GM18517 (cell line): ENCODE measurements around the gene OR3A2.
"Not testable (repeated sequence)": the region's sequence is repeated elsewhere in the genome, so short reads cannot be mapped to it uniquely, and the experiment has no call there.

ENCODE experiments used
- ATAC-seq: cut with Tn5 transposase; IDR thresholded peaks from one replicate; pipeline ENCODE4 v1.9.1; 2021; ENCODE audit warnings: mild to moderate bottlenecking, moderate library complexity; ENCODE audit not compliant: unreplicated experiment

Gene OR3A2

GRCh38 chr17:3385869-3386816 is at the start of gene OR3A2:
Gene OR3A2 (minus strand): TSS chr17:3386308.
- ATAC-seq: no peak

- ATAC-seq: no peak
These were observed 47.6 kb upstream of the OR3A2 start, which contains the start of gene OR1E2 for GRCh38 chr17:3433741-3434140. Gene OR1E2 (minus strand): TSS chr17:3433841. CDS start chr17:3433841, 0 bp downstream.

- ATAC-seq: not testable (repeated sequence)
These were observed 47.1 kb upstream of the OR3A2 start for GRCh38 chr17:3433215-3433614.

GRCh38 chr17:3418222-3418621 is 32.1 kb upstream of the OR3A2 start:
- no peak for ATAC-seq

- no peak for ATAC-seq
These were observed 29.5 kb upstream of the OR3A2 start for GRCh38 chr17:3415610-3416009.

- not testable (repeated sequence) for ATAC-seq
These were observed 26.1 kb upstream of the OR3A2 start for GRCh38 chr17:3412216-3412615.

- ATAC-seq: no peak
These were observed 25.0 kb upstream of the OR3A2 start, which contains the start of gene OR3A3 for GRCh38 chr17:3411070-3411469. Gene OR3A3 (plus strand): TSS chr17:3411370.

- ATAC-seq: not testable (repeated sequence)
These were observed 17.7 kb upstream of the OR3A2 start for GRCh38 chr17:3403856-3404255.

GRCh38 chr17:3401786-3402185 is 15.7 kb upstream of the OR3A2 start:
- no peak for ATAC-seq

GRCh38 chr17:3400055-3400454 is 13.9 kb upstream of the OR3A2 start:
- ATAC-seq: no peak

GRCh38 chr17:3398310-3398709 is 12.2 kb upstream of the OR3A2 start, which contains the start of gene OR1E1:
Gene OR1E1 (minus strand): TSS chr17:3398410. CDS start chr17:3398410, 0 bp downstream.
- ATAC-seq: no peak

- not testable (repeated sequence) for ATAC-seq
These were observed 11.7 kb upstream of the OR3A2 start for GRCh38 chr17:3397801-3398200.

- no peak for ATAC-seq
These were observed 3.7 kb upstream of the OR3A2 start for GRCh38 chr17:3389791-3390190.

GRCh38 chr17:3381957-3382356 is 4.2 kb downstream of the OR3A2 start:
- ATAC-seq: no peak

- ATAC-seq: no peak
These were observed 7.8 kb downstream of the OR3A2 start for GRCh38 chr17:3378321-3378720.

GRCh38 chr17:3371167-3371566 is 14.9 kb downstream of the OR3A2 start:
- ATAC-seq: not testable (repeated sequence)

- ATAC-seq: not testable (repeated sequence)
These were observed 43.3 kb downstream of the OR3A2 start for GRCh38 chr17:3342782-3343181.

GRCh38 chr17:3335876-3336275 is 50.2 kb downstream of the OR3A2 start:
- no peak for ATAC-seq

GRCh38 chr17:3318336-3318735 is 67.8 kb downstream of the OR3A2 start:
- ATAC-seq: no peak

GRCh38 chr17:3316836-3317235 is 69.3 kb downstream of the OR3A2 start:
- ATAC-seq: no peak

- no peak for ATAC-seq
These were observed 77.5 kb downstream of the OR3A2 start for GRCh38 chr17:3308603-3309002.

- no peak for ATAC-seq
These were observed 87.8 kb downstream of the OR3A2 start, which contains the start of gene OR3A1 for GRCh38 chr17:3298260-3298659. Gene OR3A1 (minus strand): TSS chr17:3298360. CDS start chr17:3292582, 5,778 bp downstream.
